ENCODE results near the gene MAPK8.

MAPK8 gene

GRCh38 chr10:48390558-48390871 is 84.0 kb downstream of the MAPK8 start:
- Histone ChIP-seq H3K27me3 (ENCODE audit: insufficient read depth, low read length, poor library complexity) (no peaks in the 10 kb centered on the region), H3K79me2 (ENCODE audit: insufficient read depth, low read length) (peaks cover 84% of the 10 kb centered on the region)
- no peak for ATAC-seq (ENCODE audit: insufficient read depth, low read depth)

GRCh38 chr10:48390933-48391845 is 84.7 kb downstream of the MAPK8 start:
- no peak overlapping the region for H3K4me2 ChIP-seq (ENCODE audit: insufficient read depth, low read length)
- H3K27ac ChIP-seq (ENCODE audit: low read length), result no peak overlapping the region
- DNase-seq (no peak), ATAC-seq (ENCODE audit: insufficient read depth, low read depth) (peak; percentile 66)
- H2AFZ ChIP-seq (ENCODE audit: low read depth, low read length), result no peak overlapping the region
- H3K9ac ChIP-seq (ENCODE audit: low read depth, low read length), result no peak overlapping the region
- H3K4me3 ChIP-seq (ENCODE audit: low read depth in 1 of 2, low read length in 2 of 2), result no peak overlapping the region
- no peaks in the 10 kb centered on the region for H3K27me3 ChIP-seq (ENCODE audit: insufficient read depth, low read length, poor library complexity)
- H3K4me1 ChIP-seq (ENCODE audit: insufficient read depth, low read length), result peaks cover 13% of the 10 kb centered on the region
- no peaks in the 10 kb centered on the region for H3K9me3 ChIP-seq (ENCODE audit: insufficient read depth, low read length, severe bottlenecking)
- no peak for TF ChIP-seq EZH2 (IDR thresholded peaks at IDR 0.05; ENCODE audit: borderline replicate concordance, low read depth, low read length, severe bottlenecking)
- TF ChIP-seq CTCF (IDR thresholded peaks at IDR 0.05; ENCODE audit: borderline replicate concordance, extremely low read depth, low read length, poor library complexity, severe bottlenecking), result no peak
- H4K20me1 ChIP-seq (ENCODE audit: insufficient read depth, low read length), result peaks cover 40% of the 10 kb centered on the region
- H3K36me3 ChIP-seq (ENCODE audit: insufficient read depth, low read length), result no peaks in the 10 kb centered on the region
- peaks cover 87% of the 10 kb centered on the region for H3K79me2 ChIP-seq (ENCODE audit: insufficient read depth, low read length)

More at GRCh38 chr10:48390558-48390871, 84.0 kb downstream of the MAPK8 start:
- Histone ChIP-seq H3K36me3 (ENCODE audit: insufficient read depth, low read length) (no peaks in the 10 kb centered on the region), H4K20me1 (ENCODE audit: insufficient read depth, low read length) (peaks cover 40% of the 10 kb centered on the region), H3K27ac (ENCODE audit: low read length) (no peak overlapping the region), H3K4me3 (ENCODE audit: low read depth in 1 of 2, low read length in 2 of 2) (no peak overlapping the region), H3K9ac (ENCODE audit: low read depth, low read length) (no peak overlapping the region), H3K9me3 (ENCODE audit: insufficient read depth, low read length, severe bottlenecking) (no peaks in the 10 kb centered on the region), H2AFZ (ENCODE audit: low read depth, low read length) (no peak overlapping the region), H3K4me2 (ENCODE audit: insufficient read depth, low read length) (no peak overlapping the region), H3K4me1 (ENCODE audit: insufficient read depth, low read length) (peaks cover 13% of the 10 kb centered on the region)
- TF ChIP-seq CTCF (IDR thresholded peaks at IDR 0.05; ENCODE audit: borderline replicate concordance, extremely low read depth, low read length, poor library complexity, severe bottlenecking), result no peak
- no peak for TF ChIP-seq EZH2 (IDR thresholded peaks at IDR 0.05; ENCODE audit: borderline replicate concordance, low read depth, low read length, severe bottlenecking)
- no peak for DNase-seq

- ATAC-seq (ENCODE audit: insufficient read depth, low read depth) (no peak), DNase-seq (no peak)
- Histone ChIP-seq H3K4me1 (ENCODE audit: insufficient read depth, low read length) (peaks cover 13% of the 10 kb centered on the region), H2AFZ (ENCODE audit: low read depth, low read length) (no peak overlapping the region), H3K27me3 (ENCODE audit: insufficient read depth, low read length, poor library complexity) (no peaks in the 10 kb centered on the region), H3K9me3 (ENCODE audit: insufficient read depth, low read length, severe bottlenecking) (no peaks in the 10 kb centered on the region), H3K4me2 (ENCODE audit: insufficient read depth, low read length) (no peak overlapping the region), H3K4me3 (ENCODE audit: low read depth in 1 of 2, low read length in 2 of 2) (no peak overlapping the region), H4K20me1 (ENCODE audit: insufficient read depth, low read length) (peaks cover 37% of the 10 kb centered on the region), H3K79me2 (ENCODE audit: insufficient read depth, low read length) (peaks cover 87% of the 10 kb centered on the region), H3K36me3 (ENCODE audit: insufficient read depth, low read length) (no peaks in the 10 kb centered on the region), H3K9ac (ENCODE audit: low read depth, low read length) (no peak overlapping the region), H3K27ac (ENCODE audit: low read length) (no peak overlapping the region)
- TF ChIP-seq EZH2 (IDR thresholded peaks at IDR 0.05; ENCODE audit: borderline replicate concordance, low read depth, low read length, severe bottlenecking) (no peak), CTCF (IDR thresholded peaks at IDR 0.05; ENCODE audit: borderline replicate concordance, extremely low read depth, low read length, poor library complexity, severe bottlenecking) (no peak)
Measured at GRCh38 chr10:48391994-48392393, 85.5 kb downstream of the MAPK8 start.

All from DND-41 (cell line).